Measurements from ENCODE around the gene RIMS4. TPM values are rescaled to one million over a fixed set of nuclear protein-coding genes. Genes with fewer than 3 reads are reported as not detected.

The RIMS4 gene
- total RNA-seq, 1 donor from 2014 or later = 6.3 TPM

GRCh38 chr20:44745598-44746366 is 64.6 kb downstream of the RIMS4 start, which contains the start of gene KCNK15:
KCNK15 (plus strand) TSS chr20:44745865; CDS start chr20:44745911, 46 bp downstream.
- no peak for TF ChIP-seq CTCF (IDR thresholded peaks at IDR 0.05; ENCODE audit: unreplicated experiment)
- Mint-ChIP-seq H3K4me1 (ENCODE audit: low read depth) (peaks cover 9% of the 10 kb centered on the region), H3K36me3 (ENCODE audit: insufficient read depth) (no peaks in the 10 kb centered on the region), H3K4me3 (ENCODE audit: low read depth) (peak within 1 kb of the TSS; percentile 51), H3K9me3 (ENCODE audit: low read depth) (no peaks in the 10 kb centered on the region), H3K27ac (no peak within 1 kb of the TSS), H3K27me3 (peaks cover 68% of the 10 kb centered on the region)
- DNase-seq (ENCODE audit: low spot score, unreplicated experiment) = peak; percentile 24

- no peak overlapping the region for H3K27ac Mint-ChIP-seq
- peaks cover 11% of the 10 kb centered on the region for H3K4me1 Mint-ChIP-seq (ENCODE audit: low read depth)
- no peaks in the 10 kb centered on the region for H3K36me3 Mint-ChIP-seq (ENCODE audit: insufficient read depth)
- H3K27me3 Mint-ChIP-seq = peaks cover 69% of the 10 kb centered on the region
- H3K4me3 Mint-ChIP-seq (ENCODE audit: low read depth) = peak overlapping the region; percentile 31
- DNase-seq (ENCODE audit: low spot score, unreplicated experiment) = no peak
- TF ChIP-seq CTCF (IDR thresholded peaks at IDR 0.05; ENCODE audit: unreplicated experiment) = no peak
- H3K9me3 Mint-ChIP-seq (ENCODE audit: low read depth) = no peaks in the 10 kb centered on the region
Observed at GRCh38 chr20:44745122-44745597, 65.2 kb downstream of the RIMS4 start.

- Mint-ChIP-seq H3K4me1 (ENCODE audit: low read depth) (peaks cover 11% of the 10 kb centered on the region), H3K27me3 (peaks cover 62% of the 10 kb centered on the region), H3K4me3 (ENCODE audit: low read depth) (no peak overlapping the region), H3K27ac (no peak overlapping the region), H3K36me3 (ENCODE audit: insufficient read depth) (no peaks in the 10 kb centered on the region), H3K9me3 (ENCODE audit: low read depth) (no peaks in the 10 kb centered on the region)
- DNase-seq (ENCODE audit: low spot score, unreplicated experiment) = no peak
- TF ChIP-seq CTCF (IDR thresholded peaks at IDR 0.05; ENCODE audit: unreplicated experiment) = no peak
Observed at GRCh38 chr20:44743916-44744655, 66.3 kb downstream of the RIMS4 start.

- Mint-ChIP-seq H3K27ac (no peak overlapping the region), H3K36me3 (ENCODE audit: insufficient read depth) (no peaks in the 10 kb centered on the region), H3K9me3 (ENCODE audit: low read depth) (no peaks in the 10 kb centered on the region), H3K4me3 (ENCODE audit: low read depth) (no peak overlapping the region), H3K4me1 (ENCODE audit: low read depth) (peaks cover 11% of the 10 kb centered on the region), H3K27me3 (peaks cover 55% of the 10 kb centered on the region)
- DNase-seq (ENCODE audit: low spot score, unreplicated experiment) = no peak
- TF ChIP-seq CTCF (IDR thresholded peaks at IDR 0.05; ENCODE audit: unreplicated experiment) = no peak
Observed at GRCh38 chr20:44743080-44743701, 67.2 kb downstream of the RIMS4 start.
